DND-41 (cell line): Measurements from ENCODE around the gene RSBN1.

Source experiments
- EZH2 ChIP-seq: IDR thresholded peaks from 3 replicates; pipeline ENCODE4 v1.6.1; 2012; ENCODE audit warnings: borderline replicate concordance, low read depth, mild to moderate bottlenecking, moderate library complexity, low read length, inconsistent platforms; ENCODE audit not compliant: severe bottlenecking
- TF ChIP-seq, protein P1 (sequence below): IDR thresholded peaks from 2 replicates; pipeline ENCODE4 v1.5.1; 2012; ENCODE audit warnings: borderline replicate concordance, low read length, moderate library complexity, mild to moderate bottlenecking; ENCODE audit not compliant: poor library complexity, severe bottlenecking; ENCODE audit errors: extremely low read depth

- TF ChIP-seq, protein P1, sequence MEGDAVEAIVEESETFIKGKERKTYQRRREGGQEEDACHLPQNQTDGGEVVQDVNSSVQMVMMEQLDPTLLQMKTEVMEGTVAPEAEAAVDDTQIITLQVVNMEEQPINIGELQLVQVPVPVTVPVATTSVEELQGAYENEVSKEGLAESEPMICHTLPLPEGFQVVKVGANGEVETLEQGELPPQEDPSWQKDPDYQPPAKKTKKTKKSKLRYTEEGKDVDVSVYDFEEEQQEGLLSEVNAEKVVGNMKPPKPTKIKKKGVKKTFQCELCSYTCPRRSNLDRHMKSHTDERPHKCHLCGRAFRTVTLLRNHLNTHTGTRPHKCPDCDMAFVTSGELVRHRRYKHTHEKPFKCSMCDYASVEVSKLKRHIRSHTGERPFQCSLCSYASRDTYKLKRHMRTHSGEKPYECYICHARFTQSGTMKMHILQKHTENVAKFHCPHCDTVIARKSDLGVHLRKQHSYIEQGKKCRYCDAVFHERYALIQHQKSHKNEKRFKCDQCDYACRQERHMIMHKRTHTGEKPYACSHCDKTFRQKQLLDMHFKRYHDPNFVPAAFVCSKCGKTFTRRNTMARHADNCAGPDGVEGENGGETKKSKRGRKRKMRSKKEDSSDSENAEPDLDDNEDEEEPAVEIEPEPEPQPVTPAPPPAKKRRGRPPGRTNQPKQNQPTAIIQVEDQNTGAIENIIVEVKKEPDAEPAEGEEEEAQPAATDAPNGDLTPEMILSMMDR: peak; percentile 17
- no peak for TF ChIP-seq EZH2
These were observed 97.5 kb downstream of the RSBN1 start for GRCh38 chr1:113714606-113715269.
